IMR-90 (cell line): ENCODE results near the gene XRN2. TPM values are rescaled to one million over a fixed set of nuclear protein-coding genes. Genes with fewer than 3 reads are reported as not detected.

Source experiments
- ATAC-seq: fragments of 200-7000 bp; cut with Tn5 transposase; 2 replicates; pipeline ENCODE4 v1.9.1; 2020; ENCODE audit warnings: low read depth, mild to moderate bottlenecking, moderate library complexity
- BruUV-seq: library from RNA; stranded (reverse); fragments of 400-500 nt; replicated peaks from 2 replicates; lab custom pipeline; 2021; lab: Mats Ljungman, UMichigan
- CTCF ChIA-PET: fragments of 300-600 bp; formaldehyde crosslinking; extraction: SDS; loops from one replicate; lab custom pipeline; 2021; ENCODE audit warnings: antibody characterized with exemption; lab: Yijun Ruan, JAX
- POLR2A ChIA-PET: fragments of 300-600 bp; sonication (Branson Sonifier 250); formaldehyde crosslinking; loops from one replicate; lab custom pipeline; 2022; ENCODE audit warnings: antibody characterized with exemption; ENCODE audit not compliant: unreplicated experiment; lab: Charles Lee
- DNase-seq: peaks from one replicate; pipeline ENCODE4 v3.0.0; 2013
- H2AFZ ChIP-seq: replicated peaks from 2 replicates; pipeline ENCODE3; 2013; ENCODE audit warnings: low read length, mild to moderate bottlenecking; ENCODE audit not compliant: poor library complexity
- H2AK5ac ChIP-seq: 2 replicates; pipeline ENCODE4 v1.6.1; 2013; ENCODE audit warnings: low read depth, low read length, inconsistent platforms
- H2AK9ac ChIP-seq: replicated peaks from 2 replicates; pipeline ENCODE3; 2013; ENCODE audit warnings: mild to moderate bottlenecking, low read depth, low read length, moderate library complexity; ENCODE audit not compliant: poor library complexity
- H2BK120ac ChIP-seq: 2 replicates; pipeline ENCODE4 v1.6.1; 2013; ENCODE audit warnings: low read depth, low read length, inconsistent platforms
- H2BK15ac ChIP-seq: 3 replicates; pipeline ENCODE4 v1.6.1; 2013; ENCODE audit warnings: low read depth, low read length, inconsistent platforms
- H2BK20ac ChIP-seq: 2 replicates; pipeline ENCODE4 v1.6.1; 2013; ENCODE audit warnings: low read depth, mild to moderate bottlenecking, inconsistent platforms, low read length, moderate library complexity
- H2BK5ac ChIP-seq: 2 replicates; pipeline ENCODE4 v1.6.1; 2013; ENCODE audit warnings: mild to moderate bottlenecking, low read depth, low read length, inconsistent platforms; ENCODE audit not compliant: poor library complexity, severe bottlenecking
- H3K14ac ChIP-seq: replicated peaks from 2 replicates; pipeline ENCODE4 v1.6.1; 2013; ENCODE audit warnings: low read depth, low read length, inconsistent platforms
- H3K18ac ChIP-seq: 2 replicates; pipeline ENCODE4 v1.6.1; 2013; ENCODE audit warnings: low read depth, low read length, control low read depth
- H3K23ac ChIP-seq: 2 replicates; pipeline ENCODE4 v1.6.1; 2013; ENCODE audit warnings: low read depth, low read length, inconsistent platforms
- H3K27ac ChIP-seq: 2 replicates; pipeline ENCODE4 v1.5.1; 2013; ENCODE audit warnings: mild to moderate bottlenecking, control low read depth, low read length; ENCODE audit not compliant: insufficient read depth
- H3K27me3 ChIP-seq: 2 replicates; pipeline ENCODE4 v1.6.1; 2013; ENCODE audit warnings: low read length; ENCODE audit not compliant: control insufficient read depth, insufficient read depth
- H3K36me3 ChIP-seq: 2 replicates; pipeline ENCODE4 v1.6.1; 2013; ENCODE audit warnings: low read length, mixed read lengths; ENCODE audit not compliant: control insufficient read depth, insufficient read depth
- H3K4ac ChIP-seq: 2 replicates; pipeline ENCODE4 v1.6.1; 2013; ENCODE audit warnings: low read depth, low read length, inconsistent platforms
- H3K4me1 ChIP-seq: 2 replicates; pipeline ENCODE4 v1.6.1; 2013; ENCODE audit warnings: low read length, mixed read lengths; ENCODE audit not compliant: control insufficient read depth, insufficient read depth
- H3K4me2 ChIP-seq: 2 replicates; pipeline ENCODE4 v1.6.1; 2013; ENCODE audit warnings: low read depth, mild to moderate bottlenecking, control low read depth, low read length, moderate library complexity
- H3K4me3 ChIP-seq: 2 replicates; pipeline ENCODE4 v1.5.1; 2013; ENCODE audit warnings: low read depth, mild to moderate bottlenecking, control low read depth, low read length, moderate library complexity; ENCODE audit not compliant: insufficient read depth
- H3K56ac ChIP-seq: 2 replicates; pipeline ENCODE4 v1.6.1; 2013; ENCODE audit warnings: low read length, inconsistent platforms; ENCODE audit not compliant: insufficient read depth; ENCODE audit errors: extremely low read depth
- H3K79me1 ChIP-seq, 2 experiments: 2 replicates each; pipeline ENCODE4 v1.6.1; 2013; ENCODE audit warnings: low read length in 2 of 2, inconsistent platforms in 1 of 2, low read depth in 1 of 2
- H3K9ac ChIP-seq: 2 replicates; pipeline ENCODE4 v1.6.1; 2013; ENCODE audit warnings: low read depth, low read length, control low read depth
- H3K9me1 ChIP-seq: 2 replicates; pipeline ENCODE4 v1.6.1; 2013; ENCODE audit warnings: low read length, inconsistent platforms; ENCODE audit not compliant: insufficient read depth
- H3K9me3 ChIP-seq: 2 replicates; pipeline ENCODE4 v1.6.1; 2013; ENCODE audit warnings: low read length; ENCODE audit not compliant: control insufficient read depth, insufficient read depth
- H4K20me1 ChIP-seq: 2 replicates; pipeline ENCODE4 v1.6.1; 2013; ENCODE audit warnings: low read length, inconsistent platforms; ENCODE audit not compliant: insufficient read depth
- H4K5ac ChIP-seq: 2 replicates; pipeline ENCODE4 v1.6.1; 2013; ENCODE audit warnings: mild to moderate bottlenecking, low read depth, low read length, control low read depth
- H4K8ac ChIP-seq, 2 experiments: 2 replicates each; pipeline ENCODE4 v1.6.1; 2013; ENCODE audit warnings: low read depth in 2 of 2, low read length in 2 of 2, control low read depth in 1 of 2, inconsistent platforms in 1 of 2
- H4K91ac ChIP-seq: 2 replicates; pipeline ENCODE4 v1.6.1; 2013; ENCODE audit warnings: low read depth, low read length, inconsistent platforms; ENCODE audit not compliant: insufficient read depth
- BHLHE40 ChIP-seq: fragments of 150-350 bp; IDR thresholded peaks from 2 replicates; pipeline ENCODE4 v1.6.1; 2016; ENCODE audit warnings: mild to moderate bottlenecking, low read depth, low read length
- CEBPB ChIP-seq: IDR thresholded peaks from 2 replicates; pipeline ENCODE4 v1.6.1; 2012; ENCODE audit warnings: low read depth, low read length, improper control_type of control experiment
- FOS ChIP-seq: fragments of 150-350 bp; IDR thresholded peaks from 2 replicates; pipeline ENCODE4 v1.6.1; 2016; ENCODE audit warnings: low read depth, low read length
- MAZ ChIP-seq: IDR thresholded peaks from 2 replicates; pipeline ENCODE4 v1.6.1; 2012; ENCODE audit warnings: low read depth, mild to moderate bottlenecking, low read length, improper control_type of control experiment, moderate library complexity, borderline replicate concordance
- MXI1 ChIP-seq: IDR thresholded peaks from 2 replicates; pipeline ENCODE4 v1.6.1; 2012; ENCODE audit warnings: low read depth, mild to moderate bottlenecking, low read length, moderate library complexity, borderline replicate concordance
- POLR2A ChIP-seq: IDR thresholded peaks from 2 replicates; pipeline ENCODE4 v1.6.1; 2012; ENCODE audit warnings: mild to moderate bottlenecking, low read depth, low read length
- RAD21 ChIP-seq: IDR thresholded peaks from 2 replicates; pipeline ENCODE4 v1.6.1; 2012; ENCODE audit warnings: low read length, improper control_type of control experiment
- RCOR1 ChIP-seq: IDR thresholded peaks from 2 replicates; pipeline ENCODE4 v1.6.1; 2012; ENCODE audit warnings: mild to moderate bottlenecking, low read length, improper control_type of control experiment; ENCODE audit not compliant: insufficient replicate concordance
- RFX5 ChIP-seq: IDR thresholded peaks from 2 replicates; pipeline ENCODE4 v1.8.0; 2012; ENCODE audit warnings: low read depth, mild to moderate bottlenecking, low read length, moderate library complexity
- SMC3 ChIP-seq: fragments of 150-350 bp; IDR thresholded peaks from 2 replicates; pipeline ENCODE4 v1.6.1; 2016; ENCODE audit warnings: low read depth, mild to moderate bottlenecking, antibody characterized with exemption, low read length, moderate library complexity
- WGBS, 2 experiments: methylation state at CpG; one replicate each; pipeline versions ENCODE4 v1.1.5 to v1.1.7; 2013; ENCODE audit warnings: missing lambda C conversion rate in 2 of 2; ENCODE audit not compliant: insufficient read length in 1 of 2; ENCODE audit errors: extremely low coverage in 2 of 2; 5-methylcytosine and 5-hydroxymethylcytosine counted together
- dilution Hi-C: fragments of 300-500 bp; cut with HindIII; formaldehyde crosslinking; loops from one replicate; pipeline ENCODE4 v1.14.3; 2018; ENCODE audit warnings: low sequenced_read_pairs; ENCODE audit not compliant: unreplicated experiment
- in situ Hi-C: fragments of 300-500 bp; cut with MboI; formaldehyde crosslinking; loops from 3 replicates; pipeline ENCODE4 v1.14.3; 2019; ENCODE audit warnings: low sequenced_read_pairs, inconsistent platforms, mixed read lengths
- intact Hi-C: fragments of 100-400 bp; cut with micrococcal nuclease; formaldehyde crosslinking; loops from 2 replicates; pipeline ENCODE4 v1.10.0; 2022
- polyA plus RNA-seq, 3 experiments: library from polyadenylated mRNA; depleted of rRNA; stranded (reverse); fragments of >200 nt; gene quantifications; 2 replicates each; pipeline ENCODE4 v1.2.3, GENCODE V29; 2012; ENCODE audit warnings: low replicate concordance in 1 of 3
- total RNA-seq: library from RNA; depleted of rRNA; stranded (reverse); fragments of >200 nt; gene quantifications from 2 replicates; pipeline ENCODE4 v1.2.3, GENCODE V29; 2012
- TF ChIP-seq, protein P1 (sequence below): conservative IDR thresholded peaks from 2 replicates; pipeline ENCODE4 v1.5.1; 2012; ENCODE audit warnings: mild to moderate bottlenecking, low read depth, low read length, improper control_type of control experiment
- TF ChIP-seq, protein P2 (sequence below): fragments of 150-350 bp; IDR thresholded peaks from 2 replicates; pipeline ENCODE4 v1.6.1; 2016; ENCODE audit warnings: low read depth, mild to moderate bottlenecking, low read length, moderate library complexity, borderline replicate concordance

The XRN2 gene
- total and polyA plus RNA-seq, 2 of the 4 experiments (the other 2 are of a cell fraction): 58.1 to 70.8 TPM

DNA sequence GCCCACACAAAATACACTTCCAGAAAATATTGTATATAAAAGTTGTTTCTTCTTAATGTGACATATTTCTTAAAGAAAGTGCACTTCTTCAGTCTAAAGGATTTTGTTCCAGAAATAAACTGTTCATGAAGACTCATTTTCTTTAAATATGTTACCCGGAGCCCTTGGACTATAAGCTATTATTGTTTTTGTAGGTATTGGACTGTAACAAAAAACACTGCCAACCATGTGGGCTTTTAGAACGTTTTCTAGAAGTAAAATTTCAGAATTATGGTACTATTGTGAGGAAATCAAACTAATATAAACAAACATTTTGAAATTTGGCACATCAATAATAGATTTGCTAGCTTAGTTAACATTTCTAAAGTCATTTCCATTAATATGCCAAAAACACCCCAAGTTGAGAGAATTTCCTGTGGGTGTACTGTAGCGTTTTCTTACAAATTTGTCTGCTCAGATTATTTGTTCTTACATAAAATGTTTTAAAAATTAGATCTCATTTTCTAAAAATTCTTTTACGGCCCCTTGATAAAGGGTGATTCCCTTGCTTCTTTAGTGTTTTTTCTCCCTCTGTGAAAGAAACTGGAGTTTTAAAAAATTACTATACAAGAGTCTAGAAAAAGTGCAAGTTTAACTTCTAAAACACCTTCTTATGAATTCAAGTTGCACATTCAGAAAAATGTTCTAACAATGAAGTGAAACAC, 90.8 kb downstream of the XRN2 start:
- intact Hi-C loops (loop anchor here (10.0 kb wide), 1 partner anchor 159 kb away; no protein-coding TSS in a partner anchor), in situ Hi-C loops (no loop called here), dilution Hi-C loops (no loop called here)
- Histone ChIP-seq H2BK20ac (no peak overlapping the region), H3K23ac (no peak overlapping the region), H2BK15ac (no peak overlapping the region), H3K14ac (no peak overlapping the region), H3K4me1 (peaks cover 2% of the 10 kb centered on the region; the same call in 1 of the 2 replicates), H3K9me1 (no peaks in the 10 kb centered on the region), H3K9ac (no peak overlapping the region), H3K27ac (no peak overlapping the region), H4K91ac (no peak overlapping the region), H3K56ac (no peak overlapping the region), H3K36me3 (peaks cover 2% of the 10 kb centered on the region; the same call in 1 of the 2 replicates), H3K27me3 (peaks cover 71% of the 10 kb centered on the region), H3K9me3 (peaks cover 18% of the 10 kb centered on the region), H4K8ac (no peak overlapping the region), H2BK5ac (no peak overlapping the region), H2BK120ac (no peak overlapping the region), H3K4me2 (no peak overlapping the region), H3K18ac (no peak overlapping the region), H2AFZ (no peak overlapping the region), H2AK9ac (no peak overlapping the region), H3K4me3 (no peak overlapping the region), H3K79me1 (no peaks in the 10 kb centered on the region), H3K4ac (no peak overlapping the region), H4K5ac (no peak overlapping the region), H2AK5ac (no peak overlapping the region), H4K20me1 (no peaks in the 10 kb centered on the region)
- no peak for ATAC-seq
- no peak for TF ChIP-seq CEBPB
- TF ChIP-seq, protein P1, sequence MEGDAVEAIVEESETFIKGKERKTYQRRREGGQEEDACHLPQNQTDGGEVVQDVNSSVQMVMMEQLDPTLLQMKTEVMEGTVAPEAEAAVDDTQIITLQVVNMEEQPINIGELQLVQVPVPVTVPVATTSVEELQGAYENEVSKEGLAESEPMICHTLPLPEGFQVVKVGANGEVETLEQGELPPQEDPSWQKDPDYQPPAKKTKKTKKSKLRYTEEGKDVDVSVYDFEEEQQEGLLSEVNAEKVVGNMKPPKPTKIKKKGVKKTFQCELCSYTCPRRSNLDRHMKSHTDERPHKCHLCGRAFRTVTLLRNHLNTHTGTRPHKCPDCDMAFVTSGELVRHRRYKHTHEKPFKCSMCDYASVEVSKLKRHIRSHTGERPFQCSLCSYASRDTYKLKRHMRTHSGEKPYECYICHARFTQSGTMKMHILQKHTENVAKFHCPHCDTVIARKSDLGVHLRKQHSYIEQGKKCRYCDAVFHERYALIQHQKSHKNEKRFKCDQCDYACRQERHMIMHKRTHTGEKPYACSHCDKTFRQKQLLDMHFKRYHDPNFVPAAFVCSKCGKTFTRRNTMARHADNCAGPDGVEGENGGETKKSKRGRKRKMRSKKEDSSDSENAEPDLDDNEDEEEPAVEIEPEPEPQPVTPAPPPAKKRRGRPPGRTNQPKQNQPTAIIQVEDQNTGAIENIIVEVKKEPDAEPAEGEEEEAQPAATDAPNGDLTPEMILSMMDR: no peak
- TF ChIP-seq RAD21: no peak
- TF ChIP-seq, protein P2, sequence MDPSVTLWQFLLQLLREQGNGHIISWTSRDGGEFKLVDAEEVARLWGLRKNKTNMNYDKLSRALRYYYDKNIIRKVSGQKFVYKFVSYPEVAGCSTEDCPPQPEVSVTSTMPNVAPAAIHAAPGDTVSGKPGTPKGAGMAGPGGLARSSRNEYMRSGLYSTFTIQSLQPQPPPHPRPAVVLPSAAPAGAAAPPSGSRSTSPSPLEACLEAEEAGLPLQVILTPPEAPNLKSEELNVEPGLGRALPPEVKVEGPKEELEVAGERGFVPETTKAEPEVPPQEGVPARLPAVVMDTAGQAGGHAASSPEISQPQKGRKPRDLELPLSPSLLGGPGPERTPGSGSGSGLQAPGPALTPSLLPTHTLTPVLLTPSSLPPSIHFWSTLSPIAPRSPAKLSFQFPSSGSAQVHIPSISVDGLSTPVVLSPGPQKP: no peak
- TF ChIP-seq BHLHE40: no peak
- TF ChIP-seq MXI1: no peak
- TF ChIP-seq RCOR1: no peak
- TF ChIP-seq POLR2A: no peak
- TF ChIP-seq MAZ: no peak
- TF ChIP-seq FOS: no peak
- no peak for TF ChIP-seq RFX5
- TF ChIP-seq SMC3: no peak
- no peak for DNase-seq
- no CpG with 5 or more reads among the region's 4 CpGs for WGBS, 2 experiments
- CTCF ChIA-PET: no interaction called here
- BruUV-seq: no TSS peak
- POLR2A ChIA-PET: no interaction called here
